Measurements from ENCODE around the gene AIRE.
"Not testable (repeated sequence)": the region's sequence is repeated elsewhere in the genome, so short reads cannot be mapped to it uniquely, and the experiment has no call there.

AIRE gene

GRCh38 chr21:44267655-44268142 lies 18.0 kb upstream of the AIRE start:
- no peak for DNase-seq

- DNase-seq: no peak
Measured at GRCh38 chr21:44269090-44269489, 16.6 kb upstream of the AIRE start.

DNA sequence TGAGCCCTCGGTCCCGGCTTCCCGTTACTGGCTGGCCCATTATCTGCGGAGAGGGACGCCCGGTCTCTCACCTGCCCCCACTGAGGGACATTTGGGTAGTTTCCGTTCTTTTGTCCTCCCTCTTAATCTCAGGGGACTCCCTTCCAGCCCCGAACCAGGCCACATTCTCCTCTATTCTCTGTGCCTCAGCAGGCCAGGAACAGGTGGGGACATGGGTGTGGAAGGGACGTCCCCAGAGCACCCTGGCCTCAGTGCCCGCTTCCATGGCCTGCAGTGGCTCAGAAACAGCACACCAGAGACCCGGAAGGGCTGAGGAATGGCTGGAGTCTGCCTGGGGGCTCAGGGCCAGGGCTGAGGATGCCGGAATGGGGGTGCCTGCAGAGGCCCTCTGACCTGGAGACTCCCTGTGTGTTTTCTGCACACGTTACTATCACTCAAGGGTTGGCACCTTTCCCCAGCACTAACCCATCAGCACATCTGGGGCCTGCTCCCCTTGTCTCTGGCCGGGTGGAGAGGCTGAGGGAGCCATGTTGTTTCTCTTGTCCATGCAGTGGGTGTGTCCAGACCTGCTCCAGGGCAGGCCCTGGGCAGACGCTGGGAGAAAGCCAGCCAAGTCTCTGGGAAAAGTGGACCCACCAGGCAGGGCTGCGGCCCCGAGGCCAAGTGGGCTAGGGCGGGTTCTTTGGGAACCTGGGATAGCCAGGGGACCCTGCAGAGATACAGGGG lies 14.0 kb upstream of the AIRE start:
- no peak for DNase-seq

- DNase-seq: no peak
Measured at GRCh38 chr21:44272284-44272858, 13.3 kb upstream of the AIRE start.

- no peak for DNase-seq
Measured at GRCh38 chr21:44273046-44273445, 12.6 kb upstream of the AIRE start.

DNA sequence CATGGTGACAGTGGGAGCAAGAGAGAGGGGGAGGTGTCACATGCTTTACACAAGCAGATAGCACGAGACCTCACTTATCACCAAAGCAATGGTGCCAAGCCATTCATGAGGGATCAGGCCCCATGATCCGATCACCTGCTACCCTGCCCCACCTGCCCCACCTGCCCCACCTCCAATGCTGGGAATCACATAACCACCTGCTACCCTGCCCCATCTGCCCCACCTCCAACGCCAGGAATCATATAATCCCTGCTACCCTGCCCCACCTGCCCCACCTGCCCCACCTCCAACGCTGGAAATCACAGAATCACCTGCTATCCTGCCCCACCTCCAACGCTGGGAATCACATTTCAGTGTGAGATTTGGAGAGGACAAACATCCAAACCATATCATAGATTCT lies 10.6 kb upstream of the AIRE start:
- no peak for DNase-seq

DNA sequence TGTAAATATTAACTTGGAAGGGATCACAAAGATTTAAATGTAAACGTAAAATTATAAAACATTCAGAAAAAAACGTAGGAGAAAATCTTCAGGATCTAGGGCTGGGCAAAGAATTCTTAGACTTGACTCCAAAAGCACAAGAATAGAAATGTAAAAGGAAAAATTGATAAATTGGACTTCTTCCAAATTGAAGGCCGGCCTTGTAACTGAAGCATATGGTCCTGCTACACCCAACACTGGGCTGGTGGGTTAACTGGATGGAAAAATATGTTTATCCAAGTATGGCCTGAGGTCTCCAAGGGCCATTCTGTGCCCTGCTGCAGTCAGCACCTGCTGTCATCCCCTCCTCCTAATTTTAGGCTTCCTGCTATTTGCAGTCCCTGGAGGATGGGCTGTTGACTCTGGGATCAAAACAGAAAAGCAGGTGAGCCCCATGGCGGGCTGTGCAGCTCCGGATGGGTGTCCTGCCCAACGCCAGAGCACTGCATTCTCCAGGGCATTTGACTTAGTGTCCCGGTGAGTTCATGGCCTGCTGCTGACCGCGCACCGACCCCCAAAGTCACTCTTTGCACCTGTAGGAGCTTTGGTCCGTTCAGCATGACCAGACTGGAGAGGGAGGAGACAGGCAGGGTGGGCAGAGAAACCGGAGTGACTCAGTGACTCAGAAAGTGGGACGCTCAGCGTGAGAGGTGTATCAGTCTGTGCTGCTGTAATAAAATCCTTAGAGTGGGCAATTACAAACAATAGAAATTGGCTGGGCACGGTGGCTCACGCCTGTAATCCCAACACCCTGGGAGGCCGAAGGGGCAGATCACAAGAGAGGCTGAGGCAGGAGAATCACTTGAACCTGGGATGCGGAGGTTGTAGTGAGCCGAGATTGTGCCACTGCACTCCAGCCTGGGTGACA lies 6.1 kb upstream of the AIRE start:
- no peak for DNase-seq

DNA sequence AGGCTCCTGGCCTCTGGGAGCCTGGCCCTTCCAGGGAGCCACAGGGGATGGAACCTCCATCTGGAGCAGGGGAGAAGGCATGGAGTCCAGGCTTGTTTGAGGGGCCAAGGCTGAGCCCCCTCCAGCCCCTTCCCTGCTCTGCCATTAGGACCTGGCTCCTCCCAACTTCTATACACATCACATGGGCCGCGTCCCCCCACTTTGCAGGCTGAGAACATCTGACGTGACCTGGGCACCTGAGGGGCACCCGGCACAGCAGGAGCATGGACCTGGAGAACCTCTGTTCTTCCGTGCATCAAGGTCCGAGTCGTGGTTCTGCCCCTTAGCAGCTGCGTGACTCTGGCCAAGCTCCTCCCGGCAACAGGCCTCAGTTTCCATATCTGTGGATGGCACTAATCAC lies 3.9 kb upstream of the AIRE start:
- DNase-seq: no peak

DNA sequence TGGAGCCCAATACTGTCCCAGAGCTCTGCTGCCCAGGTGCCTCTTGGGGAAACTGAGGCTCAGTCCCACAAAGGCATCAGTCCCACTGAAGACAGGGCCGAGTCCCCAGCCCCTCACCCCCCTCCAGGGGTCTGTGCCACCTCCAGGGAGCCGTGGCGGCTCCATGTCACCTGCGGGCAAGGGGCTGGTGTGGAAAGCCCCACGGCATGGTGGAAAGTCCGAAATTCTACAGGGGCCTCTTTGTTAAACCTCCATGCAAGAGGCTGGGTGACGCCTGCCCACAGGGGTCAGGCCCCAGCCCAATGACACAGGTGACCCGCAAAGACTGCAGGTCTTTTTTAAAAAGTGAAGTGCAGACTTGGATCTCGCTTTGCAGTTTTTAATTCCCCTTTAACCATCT lies 3.3 kb upstream of the AIRE start:
- no peak for DNase-seq

DNA sequence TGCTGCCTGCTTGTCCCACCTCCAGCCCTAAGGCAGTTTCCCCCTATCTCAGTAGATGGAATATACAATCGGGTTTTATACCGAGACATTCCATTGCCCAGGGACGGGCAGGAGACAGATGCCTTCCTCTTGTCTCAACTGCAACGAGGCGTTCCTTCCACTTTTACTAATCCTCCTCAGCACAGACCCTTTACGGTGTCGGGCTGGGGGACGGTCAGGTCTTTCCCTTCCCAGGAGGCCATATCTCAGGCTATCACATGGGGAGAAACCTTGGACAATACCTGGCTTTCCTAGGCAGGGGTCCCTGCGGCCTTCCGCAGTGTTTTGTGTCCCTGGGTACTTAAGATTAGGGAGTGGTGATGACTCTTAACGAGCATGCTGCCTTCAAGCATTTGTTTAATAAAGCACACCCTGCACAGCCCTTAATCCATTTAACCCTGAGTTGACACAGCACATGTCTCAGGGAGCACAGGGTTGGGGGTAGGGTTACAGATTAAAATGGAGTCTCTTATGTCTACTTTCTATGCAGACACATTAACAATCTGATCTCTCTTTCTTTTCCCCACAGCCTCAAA lies 2.4 kb upstream of the AIRE start:
- DNase-seq: not testable (repeated sequence)

GRCh38 chr21:44283948-44284347 lies 1.7 kb upstream of the AIRE start:
- DNase-seq: no peak

GRCh38 chr21:44286086-44286715 lies 525 bp downstream of the AIRE start:
- DNase-seq: no peak

DNA sequence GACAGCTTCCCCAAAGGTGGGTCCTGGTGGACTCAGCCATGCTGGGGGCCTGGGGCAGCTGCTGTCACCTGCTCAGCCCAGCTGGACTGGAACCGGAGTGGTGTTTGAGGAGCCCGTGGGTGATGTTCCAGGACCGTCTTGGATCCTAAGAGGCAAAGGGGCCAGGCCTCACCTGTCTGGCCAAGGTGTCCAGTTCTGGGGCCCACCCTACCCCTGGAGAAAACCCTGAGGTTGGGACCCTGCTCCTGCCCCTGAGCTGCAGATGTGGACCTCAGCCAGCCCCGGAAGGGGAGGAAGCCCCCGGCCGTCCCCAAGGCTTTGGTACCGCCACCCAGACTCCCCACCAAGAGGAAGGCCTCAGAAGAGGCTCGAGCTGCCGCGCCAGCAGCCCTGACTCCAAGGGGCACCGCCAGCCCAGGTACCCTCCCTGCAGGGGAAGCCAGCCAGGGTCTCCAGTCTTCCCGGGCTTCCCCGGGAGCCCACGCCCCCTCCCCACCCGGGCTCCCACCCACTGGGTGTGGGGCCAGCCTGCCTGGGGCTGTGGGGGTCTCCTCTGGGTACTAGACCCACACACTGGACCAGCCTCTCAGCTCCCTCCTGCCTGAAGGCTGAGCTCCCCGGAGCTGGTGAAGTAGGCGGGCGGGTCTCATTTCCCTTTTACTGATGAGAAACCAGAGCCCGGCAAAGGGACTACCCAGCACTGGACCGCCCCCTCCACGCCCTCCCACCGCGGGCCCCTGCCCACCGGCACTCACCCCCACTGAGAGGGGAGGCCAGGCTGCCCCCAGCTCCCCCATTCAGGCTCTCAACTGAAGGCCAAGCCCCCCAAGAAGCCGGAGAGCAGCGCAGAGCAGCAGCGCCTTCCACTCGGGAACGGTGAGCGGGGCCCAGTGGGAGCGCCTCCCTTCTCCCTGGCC lies 1.3 kb downstream of the AIRE start:
- no peak for DNase-seq

DNA sequence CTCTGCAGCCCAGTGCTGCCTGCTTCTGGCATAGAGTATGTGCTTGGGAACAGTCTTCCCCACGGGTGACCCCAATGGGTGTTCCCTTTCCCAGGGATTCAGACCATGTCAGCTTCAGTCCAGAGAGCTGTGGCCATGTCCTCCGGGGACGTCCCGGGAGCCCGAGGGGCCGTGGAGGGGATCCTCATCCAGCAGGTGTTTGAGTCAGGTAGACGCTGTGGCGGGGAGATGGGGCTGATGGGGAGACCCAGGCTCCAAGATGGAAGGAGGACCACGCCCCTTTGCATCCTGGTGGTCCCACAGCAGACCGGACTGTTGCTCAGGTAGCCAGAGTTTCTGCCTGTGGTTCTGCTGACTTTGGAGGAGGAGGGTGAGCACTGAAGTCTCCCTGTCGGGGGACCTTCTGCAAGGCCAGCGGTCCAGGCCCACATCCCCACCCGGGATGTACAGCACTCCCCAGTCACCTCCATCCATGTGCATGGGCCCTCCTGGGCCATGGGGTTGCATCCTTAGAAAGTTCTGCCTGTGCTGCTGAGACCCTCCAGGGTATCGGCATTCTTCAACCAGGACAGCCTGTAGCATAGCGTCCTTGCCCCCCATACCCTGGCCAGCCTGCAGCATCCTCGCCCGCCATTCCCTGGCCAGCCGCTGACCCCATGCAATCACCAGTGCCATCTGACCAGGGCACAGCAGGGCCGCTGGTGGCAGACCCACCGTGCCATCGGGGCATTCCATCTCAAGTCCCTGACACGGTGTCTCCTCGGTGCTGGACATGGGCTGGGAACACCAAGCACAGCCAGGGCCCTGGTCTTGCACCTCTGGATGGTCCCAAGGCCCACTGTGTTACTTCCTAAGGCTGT lies 2.8 kb downstream of the AIRE start:
- DNase-seq: no peak

GRCh38 chr21:44289381-44290010 lies 3.8 kb downstream of the AIRE start:
- no peak for DNase-seq

DNA sequence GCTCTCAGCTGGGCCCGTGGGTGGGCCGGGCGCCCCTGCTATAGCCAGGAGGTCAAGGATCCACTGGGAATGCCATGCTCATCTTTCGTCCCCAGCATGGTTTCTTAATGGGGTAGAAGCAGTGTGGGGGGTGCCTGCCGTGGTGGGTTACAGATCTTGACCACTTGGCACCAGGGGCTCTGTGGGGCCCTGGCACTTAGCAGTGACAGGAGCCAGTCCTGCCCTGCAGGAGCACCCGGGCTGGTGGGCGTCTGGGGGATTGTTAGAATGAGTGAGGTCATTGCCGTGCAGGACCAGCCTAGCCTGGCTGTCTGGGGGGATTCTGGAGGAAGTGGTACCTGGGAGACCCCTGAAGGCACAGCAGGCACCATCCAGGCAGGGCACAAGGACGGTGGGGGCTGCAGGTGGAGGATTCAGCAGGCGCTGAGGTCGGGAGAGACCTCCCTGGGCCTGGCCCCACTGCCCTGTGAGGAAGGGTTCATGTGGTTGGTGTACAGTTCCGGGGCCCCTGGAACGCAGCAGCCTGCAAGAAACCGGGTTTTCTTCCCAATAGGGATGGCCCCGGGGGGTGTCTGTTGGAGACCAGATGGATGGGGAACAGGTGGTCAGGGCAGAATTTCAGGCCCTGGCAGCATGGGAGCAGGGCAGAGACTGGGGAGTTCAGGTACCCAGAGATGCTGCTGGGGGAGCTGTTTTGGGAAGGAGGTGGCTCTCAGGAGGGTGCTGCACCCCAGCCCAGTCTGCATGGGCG lies 4.8 kb downstream of the AIRE start:
- no peak for DNase-seq

GRCh38 chr21:44291078-44291935 lies 5.6 kb downstream of the AIRE start:
- DNase-seq: no peak
